GM18505 (cell line): ENCODE measurements around the gene LRP1B.

Experiments
- ATAC-seq: cut with Tn5 transposase; IDR thresholded peaks from one replicate; pipeline ENCODE4 v1.9.1; 2021; ENCODE audit not compliant: unreplicated experiment
- POLR2A ChIP-seq: IDR thresholded peaks from 4 replicates; pipeline ENCODE4 v1.6.1; 2011; ENCODE audit warnings: borderline replicate concordance; ENCODE audit not compliant: insufficient read depth, insufficient read length; ENCODE audit errors: extremely low read depth

Gene LRP1B

GRCh38 chr2:142136571-142136970 is 5.8 kb upstream of the LRP1B start:
- TF ChIP-seq POLR2A = no peak
- no peak for ATAC-seq

- ATAC-seq = no peak
- TF ChIP-seq POLR2A = no peak
Measured at GRCh38 chr2:142134911-142135310, 4.1 kb upstream of the LRP1B start.

GRCh38 chr2:142130111-142131009 is 456 bp downstream of the LRP1B start:
- no peak for ATAC-seq
- no peak for TF ChIP-seq POLR2A

GRCh38 chr2:142128105-142128504 is 2.7 kb downstream of the LRP1B start:
- no peak for TF ChIP-seq POLR2A
- no peak for ATAC-seq

GRCh38 chr2:142127248-142127647 is 3.6 kb downstream of the LRP1B start:
- ATAC-seq = no peak
- TF ChIP-seq POLR2A = no peak

GRCh38 chr2:142124706-142125105 is 6.1 kb downstream of the LRP1B start:
- no peak for ATAC-seq
- TF ChIP-seq POLR2A = no peak

GRCh38 chr2:142119347-142119746 is 11.5 kb downstream of the LRP1B start:
- no peak for TF ChIP-seq POLR2A
- no peak for ATAC-seq

GRCh38 chr2:142112757-142113221 is 18.0 kb downstream of the LRP1B start:
- TF ChIP-seq POLR2A = no peak
- no peak for ATAC-seq

GRCh38 chr2:142104134-142104758 is 26.6 kb downstream of the LRP1B start:
- ATAC-seq = no peak
- TF ChIP-seq POLR2A = no peak

- ATAC-seq = no peak
- TF ChIP-seq POLR2A = no peak
Measured at GRCh38 chr2:142100970-142101369, 29.8 kb downstream of the LRP1B start.

GRCh38 chr2:142100139-142100873 is 30.5 kb downstream of the LRP1B start:
- no peak for TF ChIP-seq POLR2A
- no peak for ATAC-seq

- TF ChIP-seq POLR2A = no peak
- ATAC-seq = no peak
Measured at GRCh38 chr2:142097711-142098110, 33.1 kb downstream of the LRP1B start.

GRCh38 chr2:142095647-142096046 is 35.2 kb downstream of the LRP1B start:
- ATAC-seq = no peak
- TF ChIP-seq POLR2A = no peak
